Panc1 (cell line): Measurements from ENCODE around the gene GPX7. TPM values are rescaled to one million over a fixed set of nuclear protein-coding genes. Genes with fewer than 3 reads are reported as not detected.

Source experiments
- ATAC-seq: fragments of 200-7000 bp; cut with Tn5 transposase; 2 replicates; pipeline ENCODE4 v1.9.1; 2020; ENCODE audit warnings: mild to moderate bottlenecking, moderate library complexity
- BruUV-seq: library from RNA; stranded (reverse); fragments of 400-500 nt; replicated peaks from 2 replicates; lab custom pipeline; 2021; lab: Mats Ljungman, UMichigan
- CTCF ChIA-PET: fragments of 300-600 bp; sonication (Branson Sonifier 250); formaldehyde crosslinking; loops from one replicate; lab custom pipeline; 2022; ENCODE audit warnings: antibody characterized with exemption; lab: Charles Lee
- POLR2A ChIA-PET: fragments of 300-600 bp; sonication (Branson Sonifier 250); formaldehyde crosslinking; loops from one replicate; lab custom pipeline; 2022; ENCODE audit warnings: antibody characterized with exemption; lab: Charles Lee
- DNase-seq: peaks from one replicate; pipeline ENCODE4 v3.0.0-alpha.2; 2010; ENCODE audit warnings: low read depth, low spot score
- H3K27ac ChIP-seq: 2 replicates; pipeline ENCODE4 v1.5.1; 2011; ENCODE audit warnings: mild to moderate bottlenecking, low read length, inconsistent platforms
- H3K27me3 ChIP-seq: fragments of 200-500 bp; sonication (Bioruptor generic); 2 replicates; pipeline ENCODE4 v1.6.0; 2014; ENCODE audit warnings: low read length, inconsistent platforms; ENCODE audit not compliant: control insufficient read depth, insufficient read depth
- H3K36me3 ChIP-seq: fragments of 200-500 bp; sonication (Bioruptor generic); 2 replicates; pipeline ENCODE4 v1.5.1; 2014; ENCODE audit warnings: inconsistent platforms, mild to moderate bottlenecking, low read length, moderate library complexity; ENCODE audit not compliant: control insufficient read depth, insufficient read depth
- H3K4me1 ChIP-seq: 2 replicates; pipeline ENCODE4 v1.5.1; 2011; ENCODE audit warnings: inconsistent platforms, mild to moderate bottlenecking, low read length, moderate library complexity; ENCODE audit not compliant: control insufficient read depth, insufficient read depth
- H3K4me3 ChIP-seq, 2 experiments: 2 replicates each; pipeline ENCODE4 v1.5.1; 2011 to 2012; ENCODE audit warnings: low read depth in 2 of 2, low read length in 2 of 2, mild to moderate bottlenecking in 2 of 2, inconsistent platforms in 1 of 2, moderate library complexity in 1 of 2
- H3K9me3 ChIP-seq: fragments of 200-500 bp; sonication (Bioruptor generic); 2 replicates; pipeline ENCODE4 v1.5.1; 2014; ENCODE audit warnings: low read depth, mild to moderate bottlenecking, inconsistent platforms, low read length, moderate library complexity; ENCODE audit not compliant: control insufficient read depth, insufficient read depth
- CTCF ChIP-seq: fragments of 450-650 bp; IDR thresholded peaks from 2 replicates; pipeline ENCODE4 v1.5.1; 2017; ENCODE audit warnings: mild to moderate bottlenecking
- POLR2AphosphoS5 ChIP-seq: IDR thresholded peaks from 2 replicates; pipeline ENCODE4 v1.6.1; 2012; ENCODE audit warnings: mild to moderate bottlenecking, low read depth, low read length, moderate library complexity
- REST ChIP-seq, 2 experiments: IDR thresholded peaks; 2 replicates each; pipeline ENCODE4 v1.6.1; 2011 to 2012; ENCODE audit warnings: low read depth in 2 of 2, control low read depth in 1 of 2, low read length in 1 of 2, mild to moderate bottlenecking in 1 of 2, moderate library complexity in 1 of 2; ENCODE audit not compliant: insufficient read depth in 1 of 2
- SIN3A ChIP-seq: IDR thresholded peaks from 2 replicates; pipeline ENCODE4 v1.6.1; 2012; ENCODE audit warnings: low read depth, mild to moderate bottlenecking, low read length, moderate library complexity, borderline replicate concordance; ENCODE audit not compliant: insufficient read depth
- TCF7L2 ChIP-seq: IDR thresholded peaks from 2 replicates; pipeline ENCODE4 v1.6.1; 2011; ENCODE audit warnings: mild to moderate bottlenecking, low read depth, low read length, inconsistent platforms
- in situ Hi-C: cut with HindIII; loops from 2 replicates; pipeline ENCODE4 v1.10.0; 2016; ENCODE audit warnings: low sequenced_read_pairs, low pct_unique_long_range_greater_than_20kb
- intact Hi-C: fragments of 100-400 bp; cut with micrococcal nuclease; formaldehyde crosslinking; loops from one replicate; pipeline ENCODE4 v1.10.0; 2022; ENCODE audit not compliant: unreplicated experiment
- total RNA-seq: library from RNA; stranded (reverse); gene quantifications from one replicate; pipeline ENCODE4 v1.2.1, GENCODE V29; 2021; ENCODE audit not compliant: unreplicated experiment

Gene GPX7
- total RNA-seq, 1 experiment from 2014 or later: 11.2 TPM

DNA sequence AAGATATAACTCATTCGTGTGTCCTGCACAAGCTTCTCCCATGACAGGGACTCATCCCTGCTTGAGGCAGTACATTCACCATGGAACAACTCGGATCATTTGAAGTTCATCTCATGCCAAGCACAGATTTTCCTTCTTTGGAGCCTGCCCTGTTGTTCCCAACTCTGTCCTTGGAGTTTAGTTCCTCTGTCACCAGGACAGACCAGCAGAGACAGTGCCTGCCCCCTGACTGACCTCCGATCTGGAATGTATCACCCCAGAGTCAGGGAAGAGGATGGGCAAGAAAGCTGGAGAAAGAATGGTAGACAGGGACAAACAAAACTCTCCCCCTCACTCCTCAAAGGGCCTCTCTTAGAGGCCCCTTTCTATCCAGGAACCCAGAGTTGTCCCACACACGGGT, 35.8 kb downstream of the GPX7 start:
- H3K9me3 ChIP-seq: no peaks in the 10 kb centered on the region
- no peak for DNase-seq
- intact Hi-C loops: no loop called here
- no peak overlapping the region for H3K4me3 ChIP-seq
- H3K4me1 ChIP-seq: no peaks in the 10 kb centered on the region
- no peak for ATAC-seq
- ChIA-PET POLR2A (no interaction called here), CTCF (no interaction called here)
- no TSS peak for BruUV-seq
- no peak overlapping the region for H3K27ac ChIP-seq
- no peaks in the 10 kb centered on the region for H3K36me3 ChIP-seq
- peaks cover 13% of the 10 kb centered on the region for H3K27me3 ChIP-seq
- in situ Hi-C loops: no loop called here
- TF ChIP-seq TCF7L2: no peak
- no peak for TF ChIP-seq REST (IDR thresholded peaks at IDR 0.05; ENCODE audit: insufficient read depth in 1 of 2, low read depth in 2 of 2, low read length in 1 of 2)
- no peak for TF ChIP-seq SIN3A
- no peak for TF ChIP-seq CTCF
- TF ChIP-seq POLR2AphosphoS5: no peak

DNA sequence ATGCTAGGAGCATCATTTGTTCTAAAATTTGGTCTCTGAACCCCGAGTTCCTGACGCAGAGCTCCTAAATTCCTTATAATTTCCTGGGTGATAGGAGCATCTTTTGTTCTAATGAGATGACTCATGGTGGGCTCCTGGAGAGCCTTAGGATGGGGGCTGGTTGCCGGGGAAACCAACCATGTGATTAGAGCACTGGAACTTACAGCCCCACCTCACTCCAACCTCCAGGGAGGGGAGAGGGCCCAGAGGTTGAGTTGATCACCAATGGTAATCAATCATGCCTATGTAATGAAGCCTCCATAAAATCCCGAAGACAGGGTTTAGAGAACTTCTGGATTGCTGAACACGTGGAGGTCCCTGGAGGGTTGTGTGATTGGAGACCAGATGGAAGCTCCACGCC, 38.5 kb downstream of the GPX7 start:
- no TSS peak for BruUV-seq
- CTCF ChIA-PET: no interaction called here
- H3K9me3 ChIP-seq: no peaks in the 10 kb centered on the region
- no peak overlapping the region for H3K27ac ChIP-seq
- TF ChIP-seq CTCF: no peak
- no peak for TF ChIP-seq TCF7L2
- no peak for TF ChIP-seq REST (IDR thresholded peaks at IDR 0.05; ENCODE audit: insufficient read depth in 1 of 2, low read depth in 2 of 2, low read length in 1 of 2)
- no peak for TF ChIP-seq POLR2AphosphoS5
- TF ChIP-seq SIN3A: no peak
- in situ Hi-C loops (no loop called here), intact Hi-C loops (no loop called here)
- H3K36me3 ChIP-seq: no peaks in the 10 kb centered on the region
- DNase-seq (no peak), ATAC-seq (no peak)
- POLR2A ChIA-PET: interaction anchor here (0.6 to 0.7 kb wide), 3 partner anchors 73 to 467 kb away, joined by 4 to 7 read pairs (median 4); no protein-coding TSS in a partner anchor
- H3K4me3 ChIP-seq: no peak overlapping the region
- no peaks in the 10 kb centered on the region for H3K27me3 ChIP-seq
- H3K4me1 ChIP-seq: no peaks in the 10 kb centered on the region
